Neural progenitor cell (in vitro differentiated cells): ENCODE data around the gene USP37.

Experiments used
- CTCF ChIP-seq: fragments of 200-600 bp; sonication (generic); IDR thresholded peaks from 2 replicates; pipeline ENCODE4 v1.5.1; 2017; ENCODE audit warnings: antibody characterized with exemption, mild to moderate bottlenecking
- EZH2 ChIP-seq: fragments of 200-600 bp; sonication (generic); IDR thresholded peaks from 2 replicates; pipeline ENCODE4 v1.6.1; 2017; ENCODE audit warnings: antibody characterized with exemption, mild to moderate bottlenecking, moderate library complexity
- EZH2phosphoT487 ChIP-seq: fragments of 200-600 bp; sonication (generic); IDR thresholded peaks from 2 replicates; pipeline ENCODE4 v1.6.1; 2017; ENCODE audit warnings: antibody characterized with exemption

GRCh38 chr2:218400930-218401881, 166.9 kb downstream of the USP37 start:
- TF ChIP-seq CTCF (no peak), EZH2phosphoT487 (no peak), EZH2 (no peak)
